HepG2 (cell line): ENCODE measurements around the gene CAMTA1. TPM values are rescaled to one million over a fixed set of nuclear protein-coding genes. Genes with fewer than 3 reads are reported as not detected.
A peak's percentile ranks its signal among the peaks of the same experiment; 100 is the strongest.

ENCODE experiments used
- ATF1 ChIP-seq: IDR thresholded peaks from 2 replicates; pipeline ENCODE4 v1.6.1; 2016; ENCODE audit warnings: mild to moderate bottlenecking, control low read depth
- ESRRA ChIP-seq: sonication (generic); formaldehyde crosslinking; IDR thresholded peaks from 2 replicates; pipeline ENCODE4 v1.5.1; 2020; ENCODE audit warnings: mild to moderate bottlenecking, low read depth, missing genetic modification reagents
- HCFC1 ChIP-seq: fragments of 150-350 bp; IDR thresholded peaks from 2 replicates; pipeline ENCODE4 v1.6.1; 2014; ENCODE audit warnings: low read depth, low read length
- MATR3 ChIP-seq: sonication (generic); formaldehyde crosslinking; IDR thresholded peaks from 2 replicates; pipeline ENCODE4 v1.4.0; 2020; ENCODE audit warnings: missing genetic modification reagents
- NCOA1 ChIP-seq: sonication (generic); formaldehyde crosslinking; IDR thresholded peaks from 2 replicates; pipeline ENCODE4 v1.9.0; 2021; ENCODE audit warnings: missing genetic modification reagents
- POLR2G ChIP-seq: fragments of 200-400 bp; formaldehyde crosslinking; IDR thresholded peaks from 2 replicates; pipeline ENCODE4 v1.6.1; 2018; ENCODE audit warnings: mild to moderate bottlenecking, low read depth, low read length, moderate library complexity
- RARG ChIP-seq: sonication (generic); formaldehyde crosslinking; IDR thresholded peaks from 2 replicates; pipeline ENCODE4 v1.4.0; 2020; ENCODE audit warnings: low read depth, mild to moderate bottlenecking, missing genetic modification reagents
- SMYD3 ChIP-seq: sonication (generic); formaldehyde crosslinking; IDR thresholded peaks from 2 replicates; pipeline ENCODE4 v1.8.1; 2023; ENCODE audit warnings: mild to moderate bottlenecking, missing genetic modification reagents
- STAT6 ChIP-seq: sonication (generic); formaldehyde crosslinking; IDR thresholded peaks from 2 replicates; pipeline ENCODE4 v1.4.0; 2020; ENCODE audit warnings: missing genetic modification reagents, mild to moderate bottlenecking, borderline replicate concordance
- ZFP82 ChIP-seq: sonication (generic); formaldehyde crosslinking; IDR thresholded peaks from 2 replicates; pipeline ENCODE4 v1.5.1; 2020; ENCODE audit warnings: mild to moderate bottlenecking, missing genetic modification reagents, borderline replicate concordance
- ZNF17 ChIP-seq: sonication (generic); formaldehyde crosslinking; IDR thresholded peaks from 2 replicates; pipeline ENCODE4 v1.5.0; 2020; ENCODE audit warnings: mild to moderate bottlenecking, missing genetic modification reagents
- ZNF230 ChIP-seq: sonication (generic); formaldehyde crosslinking; IDR thresholded peaks from 2 replicates; pipeline ENCODE4 v1.4.0; 2020; ENCODE audit warnings: mild to moderate bottlenecking, missing genetic modification reagents
- ZNF253 ChIP-seq: sonication (generic); formaldehyde crosslinking; IDR thresholded peaks from 2 replicates; pipeline ENCODE4 v1.8.0; 2022; ENCODE audit warnings: mild to moderate bottlenecking, missing genetic modification reagents, borderline replicate concordance
- ZNF33A ChIP-seq: sonication (generic); formaldehyde crosslinking; IDR thresholded peaks from 2 replicates; pipeline ENCODE4 v1.5.1; 2020; ENCODE audit warnings: missing genetic modification reagents, mild to moderate bottlenecking, moderate library complexity, borderline replicate concordance
- ZNF776 ChIP-seq: sonication (generic); formaldehyde crosslinking; IDR thresholded peaks from 2 replicates; pipeline ENCODE4 v1.4.0; 2020; ENCODE audit warnings: mild to moderate bottlenecking, missing genetic modification reagents
- ZNF839 ChIP-seq: sonication (generic); formaldehyde crosslinking; IDR thresholded peaks from 2 replicates; pipeline ENCODE4 v1.4.0; 2020; ENCODE audit warnings: missing genetic modification reagents, mild to moderate bottlenecking, borderline replicate concordance
- ZSCAN30 ChIP-seq: sonication (generic); formaldehyde crosslinking; IDR thresholded peaks from 2 replicates; pipeline ENCODE4 v1.5.0; 2020; ENCODE audit warnings: mild to moderate bottlenecking, missing genetic modification reagents
- polyA plus RNA-seq, 8 experiments: library from polyadenylated mRNA; depleted of rRNA in 3 of 8; stranded (reverse) in 7 of 8; unstranded in 1 of 8; fragments of >200 nt; fragmentation: Illumina TruSeq in 4 of 8; extraction: Trizol in 4 of 8; gene quantifications; 2 replicates each; pipeline versions ENCODE4 v1.2.1 to v1.2.3, GENCODE V29; 2011 to 2016; ENCODE audit warnings: low read depth in 4 of 8, missing spikeins in 1 of 8, mixed read lengths in 1 of 8; ENCODE audit not compliant: insufficient read depth in 1 of 8
- total RNA-seq, 5 experiments: library from RNA; depleted of rRNA; stranded (reverse); fragments of >200 nt; fragmentation: Illumina TruSeq; extraction: Trizol; gene quantifications; 2 replicates each; pipeline ENCODE4 v1.2.3, GENCODE V29; 2016; ENCODE audit warnings: low read depth in 1 of 5
- TF ChIP-seq, protein P1 (sequence below): sonication (generic); formaldehyde crosslinking; IDR thresholded peaks from 2 replicates; pipeline ENCODE4 v1.4.0; 2020; ENCODE audit warnings: missing genetic modification reagents, borderline replicate concordance
- TF ChIP-seq, protein P2 (sequence below): sonication (generic); formaldehyde crosslinking; IDR thresholded peaks from 2 replicates; pipeline ENCODE4 v1.4.0; 2020; ENCODE audit warnings: missing genetic modification reagents
- TF ChIP-seq, protein P3 (sequence below): sonication (generic); formaldehyde crosslinking; IDR thresholded peaks from 2 replicates; pipeline ENCODE4 v1.4.0; 2020; ENCODE audit warnings: mild to moderate bottlenecking, missing genetic modification reagents

CAMTA1 gene
- total and polyA plus RNA-seq, 2 of the 13 experiments (the other 11 are each of a cell fraction or from before 2014, with no cell fraction given): 25.0 to 36.4 TPM

DNA sequence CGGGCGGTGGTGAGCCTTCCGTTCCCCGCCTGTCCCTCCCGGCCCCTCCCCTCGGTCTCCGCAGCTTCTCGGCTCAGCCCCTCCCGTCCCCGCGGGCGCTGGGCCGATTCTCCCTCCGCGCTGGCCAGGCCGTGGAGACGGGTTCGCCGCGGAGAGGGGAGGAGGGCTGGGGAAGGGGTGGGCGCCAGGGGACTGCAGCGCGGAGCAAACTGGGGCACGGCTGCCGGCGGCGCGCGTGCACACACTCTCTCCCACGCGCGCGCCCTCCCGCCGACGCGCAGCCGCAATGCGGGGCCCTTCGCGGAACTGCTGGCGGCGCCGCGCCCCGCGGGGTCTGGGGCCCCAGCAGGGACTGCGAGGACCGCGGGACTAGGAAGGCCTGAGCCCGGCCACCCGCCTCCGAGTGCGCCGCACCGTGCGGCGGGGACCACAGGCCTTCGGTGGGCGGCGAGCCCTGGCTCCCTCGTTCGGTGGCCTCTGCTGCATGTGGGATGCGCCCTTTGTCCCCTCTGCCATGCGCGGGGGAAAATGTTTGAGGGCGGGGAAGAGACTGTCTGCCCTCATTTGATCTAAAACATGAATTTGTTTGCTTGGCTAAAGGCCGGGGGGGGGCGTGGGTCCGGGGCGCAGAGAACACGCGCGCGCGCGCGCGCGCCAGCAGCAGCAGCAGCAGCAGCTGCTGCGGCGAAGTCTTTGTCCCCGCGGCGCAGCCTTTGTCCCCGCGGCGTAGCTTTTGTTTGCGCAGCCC, 895.1 kb downstream of the CAMTA1 start (continued):
- TF ChIP-seq STAT6 (CRISPR knock-in tag) (no peak), NCOA1 (CRISPR knock-in tag) (no peak; the same call in 1 of the 2 replicates), RARG (CRISPR knock-in tag) (no peak), ZNF776 (CRISPR knock-in tag) (peak; percentile 55), POLR2G (peak; percentile 35; the same call in 1 of the 2 replicates), ZNF839 (CRISPR knock-in tag) (0 out of 2 replicates have a peak, but pooled peaks have one; percentile 19), ZSCAN30 (peak; percentile 58; the same call in 1 of the 2 replicates), ATF1 (CRISPR knock-in tag) (no peak), ZNF253 (no peak), ZNF33A (no peak), HCFC1 (no peak), MATR3 (CRISPR knock-in tag) (no peak), ZNF17 (no peak), SMYD3 (no peak), ZNF230 (CRISPR knock-in tag) (no peak), ZFP82 (no peak), ESRRA (CRISPR knock-in tag) (no peak)
- TF ChIP-seq, protein P1, sequence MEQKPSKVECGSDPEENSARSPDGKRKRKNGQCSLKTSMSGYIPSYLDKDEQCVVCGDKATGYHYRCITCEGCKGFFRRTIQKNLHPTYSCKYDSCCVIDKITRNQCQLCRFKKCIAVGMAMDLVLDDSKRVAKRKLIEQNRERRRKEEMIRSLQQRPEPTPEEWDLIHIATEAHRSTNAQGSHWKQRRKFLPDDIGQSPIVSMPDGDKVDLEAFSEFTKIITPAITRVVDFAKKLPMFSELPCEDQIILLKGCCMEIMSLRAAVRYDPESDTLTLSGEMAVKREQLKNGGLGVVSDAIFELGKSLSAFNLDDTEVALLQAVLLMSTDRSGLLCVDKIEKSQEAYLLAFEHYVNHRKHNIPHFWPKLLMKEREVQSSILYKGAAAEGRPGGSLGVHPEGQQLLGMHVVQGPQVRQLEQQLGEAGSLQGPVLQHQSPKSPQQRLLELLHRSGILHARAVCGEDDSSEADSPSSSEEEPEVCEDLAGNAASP (CRISPR knock-in tag): no peak; the same call in 1 of the 2 replicates
- TF ChIP-seq, protein P2, sequence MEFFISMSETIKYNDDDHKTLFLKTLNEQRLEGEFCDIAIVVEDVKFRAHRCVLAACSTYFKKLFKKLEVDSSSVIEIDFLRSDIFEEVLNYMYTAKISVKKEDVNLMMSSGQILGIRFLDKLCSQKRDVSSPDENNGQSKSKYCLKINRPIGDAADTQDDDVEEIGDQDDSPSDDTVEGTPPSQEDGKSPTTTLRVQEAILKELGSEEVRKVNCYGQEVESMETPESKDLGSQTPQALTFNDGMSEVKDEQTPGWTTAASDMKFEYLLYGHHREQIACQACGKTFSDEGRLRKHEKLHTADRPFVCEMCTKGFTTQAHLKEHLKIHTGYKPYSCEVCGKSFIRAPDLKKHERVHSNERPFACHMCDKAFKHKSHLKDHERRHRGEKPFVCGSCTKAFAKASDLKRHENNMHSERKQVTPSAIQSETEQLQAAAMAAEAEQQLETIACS (CRISPR knock-in tag): peak; percentile 83
- TF ChIP-seq, protein P3, sequence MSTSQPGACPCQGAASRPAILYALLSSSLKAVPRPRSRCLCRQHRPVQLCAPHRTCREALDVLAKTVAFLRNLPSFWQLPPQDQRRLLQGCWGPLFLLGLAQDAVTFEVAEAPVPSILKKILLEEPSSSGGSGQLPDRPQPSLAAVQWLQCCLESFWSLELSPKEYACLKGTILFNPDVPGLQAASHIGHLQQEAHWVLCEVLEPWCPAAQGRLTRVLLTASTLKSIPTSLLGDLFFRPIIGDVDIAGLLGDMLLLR (CRISPR knock-in tag): no peak
